Measurements from ENCODE around the gene RIMS4.

Gene RIMS4

GRCh38 chr20:44773070-44773829, 37.1 kb downstream of the RIMS4 start:
- no peak overlapping the region for H3K9ac ChIP-seq
- TF ChIP-seq CTCF (IDR thresholded peaks at IDR 0.05), result no peak
- H3K79me2 ChIP-seq, result no peaks in the 10 kb centered on the region
- no peak overlapping the region for H3K4me3 ChIP-seq (ENCODE audit: low read depth, low read length)
- no peak overlapping the region for H3K4me2 ChIP-seq (ENCODE audit: low read length)
- H2AFZ ChIP-seq, result no peak overlapping the region
- H3K27ac ChIP-seq, result no peak overlapping the region
- H3K27me3 ChIP-seq (ENCODE audit: control insufficient read depth, insufficient read depth, low read length), result no peaks in the 10 kb centered on the region
- H3K9me3 ChIP-seq (ENCODE audit: control insufficient read depth, low read length), result no peaks in the 10 kb centered on the region
- no peaks in the 10 kb centered on the region for H3K4me1 ChIP-seq
- no peaks in the 10 kb centered on the region for H3K36me3 ChIP-seq (ENCODE audit: control insufficient read depth, insufficient read depth, low read length)

GRCh38 chr20:44772636-44773035, 37.7 kb downstream of the RIMS4 start:
- H3K9ac ChIP-seq, result no peak overlapping the region
- H3K27me3 ChIP-seq (ENCODE audit: control insufficient read depth, insufficient read depth, low read length), result no peaks in the 10 kb centered on the region
- no peak overlapping the region for H2AFZ ChIP-seq
- no peaks in the 10 kb centered on the region for H3K4me1 ChIP-seq
- H3K4me3 ChIP-seq (ENCODE audit: low read depth, low read length), result no peak overlapping the region
- H3K36me3 ChIP-seq (ENCODE audit: control insufficient read depth, insufficient read depth, low read length), result no peaks in the 10 kb centered on the region
- no peak overlapping the region for H3K27ac ChIP-seq
- no peaks in the 10 kb centered on the region for H3K79me2 ChIP-seq
- no peak overlapping the region for H3K4me2 ChIP-seq (ENCODE audit: low read length)
- no peak for TF ChIP-seq CTCF (IDR thresholded peaks at IDR 0.05)
- H3K9me3 ChIP-seq (ENCODE audit: control insufficient read depth, low read length), result no peaks in the 10 kb centered on the region

GRCh38 chr20:44771172-44771535, 39.2 kb downstream of the RIMS4 start:
- no peak for TF ChIP-seq CTCF (IDR thresholded peaks at IDR 0.05)
- H3K4me2 ChIP-seq (ENCODE audit: low read length), result no peak overlapping the region
- H3K27ac ChIP-seq, result no peak overlapping the region
- no peaks in the 10 kb centered on the region for H3K36me3 ChIP-seq (ENCODE audit: control insufficient read depth, insufficient read depth, low read length)
- H3K79me2 ChIP-seq, result no peaks in the 10 kb centered on the region
- H3K4me3 ChIP-seq (ENCODE audit: low read depth, low read length), result no peak overlapping the region
- no peaks in the 10 kb centered on the region for H3K4me1 ChIP-seq
- no peaks in the 10 kb centered on the region for H3K27me3 ChIP-seq (ENCODE audit: control insufficient read depth, insufficient read depth, low read length)
- no peak overlapping the region for H2AFZ ChIP-seq
- H3K9me3 ChIP-seq (ENCODE audit: control insufficient read depth, low read length), result no peaks in the 10 kb centered on the region
- no peak overlapping the region for H3K9ac ChIP-seq

- no peak overlapping the region for H3K9ac ChIP-seq
- no peaks in the 10 kb centered on the region for H3K27me3 ChIP-seq (ENCODE audit: control insufficient read depth, insufficient read depth, low read length)
- H3K36me3 ChIP-seq (ENCODE audit: control insufficient read depth, insufficient read depth, low read length), result no peaks in the 10 kb centered on the region
- no peaks in the 10 kb centered on the region for H3K9me3 ChIP-seq (ENCODE audit: control insufficient read depth, low read length)
- TF ChIP-seq CTCF (IDR thresholded peaks at IDR 0.05), result no peak
- H3K27ac ChIP-seq, result no peak overlapping the region
- no peak overlapping the region for H2AFZ ChIP-seq
- no peak overlapping the region for H3K4me2 ChIP-seq (ENCODE audit: low read length)
- H3K79me2 ChIP-seq, result no peaks in the 10 kb centered on the region
- H3K4me3 ChIP-seq (ENCODE audit: low read depth, low read length), result no peak overlapping the region
- no peaks in the 10 kb centered on the region for H3K4me1 ChIP-seq
These were observed 39.7 kb downstream of the RIMS4 start for GRCh38 chr20:44770484-44771171.

All from parathyroid adenoma (tissue), 2 donors.